ENCODE measurements around the gene CCDC126. TPM values are rescaled to one million over a fixed set of nuclear protein-coding genes. Genes with fewer than 3 reads are reported as not detected.
A peak's percentile ranks its signal among the peaks of the same experiment; 100 is the strongest.

The CCDC126 gene
- total and polyA plus RNA-seq, 9 of the 15 experiments (the other 6 are each of a cell fraction or from before 2014, with no cell fraction given) = 3.0 to 16.2 (median 5.2) TPM

GRCh38 chr7:23603632-23604295 is 6.6 kb downstream of the CCDC126 start:
- no peaks in the 10 kb centered on the region for H3K36me3 ChIP-seq (ENCODE audit: control insufficient read depth, insufficient read depth, low read length)
- FAIRE-seq (no peak), DNase-seq (ENCODE audit: extremely low read depth in 1 of 4, low spot score in 3 of 4) (peak in 1 of 4 experiments; percentile 15), ATAC-seq (peak; percentile 40; the same call in 1 of the 3 replicates)
- no peaks in the 10 kb centered on the region; the same call in 1 of the 2 replicates for H3K9me3 ChIP-seq (replicated peaks; ENCODE audit: control insufficient read depth, insufficient read depth, low read depth, low read length)
- peak overlapping the region; percentile 19; the same call in 1 of the 2 replicates for H3K4me2 ChIP-seq (ENCODE audit: insufficient read depth, low read length)
- ChIA-PET POLR2A (interaction anchor here (1.2 kb wide), 1 partner anchor 23 kb away, joined by 3 read pairs; no protein-coding TSS in a partner anchor), CTCF (ENCODE audit: low intra/inter-chr PET ratio) (no interaction called here)
- H4K20me1 ChIP-seq (replicated peaks; ENCODE audit: control insufficient read depth, insufficient read depth, low read length) = no peaks in the 10 kb centered on the region
- in situ Hi-C loops (cut with MboI) (no loop called here), intact Hi-C loops (cut with micrococcal nuclease) (no loop called here)
- peak overlapping the region in 1 of 2 experiments; percentile 21; a peak in 1 of 4 replicates for H3K9ac ChIP-seq (ENCODE audit: insufficient read depth in 1 of 2, low read depth in 2 of 2, low read length in 2 of 2)
- no peaks in the 10 kb centered on the region for H3K27me3 ChIP-seq (ENCODE audit: control insufficient read depth in 2 of 2, insufficient read depth in 2 of 2, low read length in 2 of 2)
- WGBS (ENCODE audit: insufficient coverage, low coverage, missing lambda C conversion rate) = 43% methylated on average over 4 of the region's 4 CpGs
- H3K4me3 ChIP-seq = no peak overlapping the region
- peaks cover 0 to 11% of the 10 kb centered on the region in 2 experiments; a peak in 2 of 5 replicates for H3K4me1 ChIP-seq (replicated peaks in 1 of 2; ENCODE audit: control insufficient read depth in 2 of 2, insufficient read depth in 2 of 2, low read length in 2 of 2)
- no peak for TF ChIP-seq HNRNPUL1 (IDR thresholded peaks at IDR 0.05; ENCODE audit: low read length)
- no peak for TF ChIP-seq TEAD4 (IDR thresholded peaks at IDR 0.05; ENCODE audit: low read length)
- no peak for TF ChIP-seq TEAD4 (CRISPR knock-in tag; IDR thresholded peaks at IDR 0.05; ENCODE audit: borderline replicate concordance)
- TF ChIP-seq FOXA1 (IDR thresholded peaks at IDR 0.05; ENCODE audit: borderline replicate concordance) = no peak
- no peak for TF ChIP-seq BCOR (IDR thresholded peaks at IDR 0.05)
- no peak for TF ChIP-seq ZNF780A (CRISPR knock-in tag; IDR thresholded peaks at IDR 0.05)
- TF ChIP-seq MAFK (IDR thresholded peaks at IDR 0.05; ENCODE audit: low read length) = no peak
- no peak for TF ChIP-seq ATF4 (CRISPR knock-in tag; IDR thresholded peaks at IDR 0.05)
- no peak for TF ChIP-seq MCM7 (IDR thresholded peaks at IDR 0.05)
- TF ChIP-seq RHOXF2B (CRISPR knock-in tag; conservative IDR thresholded peaks at IDR 0.05) = no peak
- no peak for TF ChIP-seq TCFL5 (CRISPR knock-in tag; conservative IDR thresholded peaks at IDR 0.05)
- no peak for TF ChIP-seq TRIM28 (IDR thresholded peaks at IDR 0.05)
- TF ChIP-seq HNRNPLL (IDR thresholded peaks at IDR 0.05; ENCODE audit: low read depth, low read length, poor library complexity, severe bottlenecking) = no peak
- TF ChIP-seq CTBP1 (IDR thresholded peaks at IDR 0.05; ENCODE audit: borderline replicate concordance) = no peak
- TF ChIP-seq ELF1 (tag; IDR thresholded peaks at IDR 0.05) = no peak
- no peak for TF ChIP-seq KLF13 (tag; IDR thresholded peaks at IDR 0.05; ENCODE audit: borderline replicate concordance, low read depth)
- TF ChIP-seq SP2 (IDR thresholded peaks at IDR 0.05; ENCODE audit: extremely low read depth, low read depth, low read length, poor library complexity, severe bottlenecking) = no peak
- no peak for TF ChIP-seq MAFF (IDR thresholded peaks at IDR 0.05; ENCODE audit: low read length)
- no peak for TF ChIP-seq MYC (IDR thresholded peaks at IDR 0.05; ENCODE audit: low read depth, low read length)
- TF ChIP-seq MYC (CRISPR knock-in tag; IDR thresholded peaks at IDR 0.05; ENCODE audit: borderline replicate concordance, low read depth) = no peak
- no peaks in the 10 kb centered on the region for H3K9me1 ChIP-seq (ENCODE audit: control insufficient read depth, insufficient read depth, low read length)
- no peaks in the 10 kb centered on the region for H3K79me2 ChIP-seq (ENCODE audit: control insufficient read depth, insufficient read depth, low read length)
- peak overlapping the region; percentile 35; the same call in 1 of the 2 replicates for H2AFZ ChIP-seq (ENCODE audit: low read depth, low read length)
- BruUV-seq (replicated peaks) = no TSS peak
- no peak overlapping the region for H3K27ac ChIP-seq (ENCODE audit: extremely low read depth, low read depth, low read length)
